Mesenchymal stem cell (in vitro differentiated cells and primary cell): ENCODE measurements around the gene CDC23.
A peak's percentile ranks its signal among the peaks of the same experiment; 100 is the strongest.

Experiments used
- DNase-seq: peaks from one replicate; pipeline ENCODE4 v3.0.0-alpha.2; 2013
- H2AFZ ChIP-seq: one replicate; pipeline ENCODE4 v1.6.1; 2013; ENCODE audit warnings: low read depth, mild to moderate bottlenecking, control low read depth, inconsistent platforms, low read length, moderate library complexity
- H2AK5ac ChIP-seq: 2 replicates; pipeline ENCODE4 v1.6.1; 2013; ENCODE audit warnings: low read length, moderate library complexity, mild to moderate bottlenecking, inconsistent platforms; ENCODE audit not compliant: severe bottlenecking
- H2BK120ac ChIP-seq: one replicate; pipeline ENCODE4 v1.6.1; 2013; ENCODE audit warnings: low read depth, mild to moderate bottlenecking, inconsistent platforms, low read length, moderate library complexity
- H2BK12ac ChIP-seq, 2 experiments: one replicate each; pipeline ENCODE4 v1.6.1; 2013; ENCODE audit warnings: inconsistent platforms in 2 of 2, low read length in 2 of 2, mild to moderate bottlenecking in 2 of 2, moderate library complexity in 2 of 2, control low read depth in 1 of 2
- H2BK15ac ChIP-seq: one replicate; pipeline ENCODE4 v1.6.1; 2013; ENCODE audit warnings: mild to moderate bottlenecking, low read depth, inconsistent platforms; ENCODE audit not compliant: poor library complexity, severe bottlenecking
- H2BK5ac ChIP-seq: 2 replicates; pipeline ENCODE4 v1.6.1; 2013; ENCODE audit warnings: low read depth, mild to moderate bottlenecking, low read length, control low read depth, inconsistent platforms; ENCODE audit not compliant: poor library complexity, severe bottlenecking
- H3K14ac ChIP-seq, 2 experiments: one replicate each; pipeline ENCODE4 v1.6.1; 2013; ENCODE audit warnings: inconsistent platforms in 2 of 2, low read length in 2 of 2, control low read depth in 1 of 2, mild to moderate bottlenecking in 1 of 2, moderate library complexity in 1 of 2
- H3K18ac ChIP-seq, 2 experiments: one replicate each; pipeline ENCODE4 v1.6.1; 2013; ENCODE audit warnings: inconsistent platforms in 2 of 2, low read length in 2 of 2, control low read depth in 1 of 2, low read depth in 1 of 2, mild to moderate bottlenecking in 1 of 2
- H3K23ac ChIP-seq, 2 experiments: one replicate each; pipeline ENCODE4 v1.6.1; 2013; ENCODE audit warnings: inconsistent platforms in 2 of 2, low read length in 2 of 2, mild to moderate bottlenecking in 2 of 2, moderate library complexity in 2 of 2, control low read depth in 1 of 2
- H3K27ac ChIP-seq: 2 replicates; pipeline ENCODE4 v1.5.1; 2013; ENCODE audit warnings: mild to moderate bottlenecking, moderate library complexity, low read length, control low read depth, inconsistent platforms; ENCODE audit not compliant: poor library complexity, severe bottlenecking
- H3K27me3 ChIP-seq, 2 experiments: 2 replicates each; pipeline versions ENCODE4 v1.6.1 to v1.7.0; 2013; ENCODE audit warnings: low read length in 2 of 2, mild to moderate bottlenecking in 2 of 2, moderate library complexity in 2 of 2, control low read depth in 1 of 2, inconsistent platforms in 1 of 2; ENCODE audit not compliant: control insufficient read depth in 1 of 2, insufficient read depth in 1 of 2
- H3K36me3 ChIP-seq, 2 experiments: 2 replicates each; pipeline versions ENCODE4 v1.6.1 to v1.7.0; 2013; ENCODE audit warnings: low read length in 2 of 2, control low read depth in 1 of 2, inconsistent platforms in 1 of 2, low read depth in 1 of 2, mild to moderate bottlenecking in 1 of 2; ENCODE audit not compliant: insufficient read depth in 2 of 2, control insufficient read depth in 1 of 2
- H3K4ac ChIP-seq, 2 experiments: one replicate each; pipeline ENCODE4 v1.6.1; 2013; ENCODE audit warnings: inconsistent platforms in 2 of 2, low read length in 2 of 2, mild to moderate bottlenecking in 2 of 2, moderate library complexity in 2 of 2, control low read depth in 1 of 2, low read depth in 1 of 2
- H3K4me1 ChIP-seq: 2 replicates; pipeline ENCODE4 v1.6.1; 2013; ENCODE audit warnings: low read depth, low read length, control low read depth; ENCODE audit not compliant: control insufficient read depth, insufficient read depth
- H3K4me2 ChIP-seq: 2 replicates; pipeline ENCODE4 v1.6.1; 2013; ENCODE audit warnings: low read length, mild to moderate bottlenecking, inconsistent platforms; ENCODE audit not compliant: poor library complexity, severe bottlenecking
- H3K4me3 ChIP-seq, 2 experiments: 2 replicates each; pipeline versions ENCODE4 v1.5.1 to v1.7.0; 2013; ENCODE audit warnings: low read length in 2 of 2, mild to moderate bottlenecking in 2 of 2, control low read depth in 1 of 2, low read depth in 1 of 2; ENCODE audit not compliant: insufficient read depth in 1 of 2
- H3K79me1 ChIP-seq: replicated peaks from 2 replicates; pipeline ENCODE4 v1.6.1; 2013; ENCODE audit warnings: mild to moderate bottlenecking, control low read depth, low read length, inconsistent platforms; ENCODE audit not compliant: poor library complexity, severe bottlenecking
- H3K9ac ChIP-seq: 2 replicates; pipeline ENCODE4 v1.7.0; 2013; ENCODE audit warnings: mild to moderate bottlenecking, low read length, moderate library complexity
- H3K9me3 ChIP-seq: 2 replicates; pipeline ENCODE4 v1.7.0; 2013; ENCODE audit warnings: mild to moderate bottlenecking, low read length; ENCODE audit not compliant: control insufficient read depth
- H4K8ac ChIP-seq: one replicate; pipeline ENCODE4 v1.6.1; 2013; ENCODE audit warnings: inconsistent platforms, mild to moderate bottlenecking, low read length, moderate library complexity
- H4K91ac ChIP-seq: one replicate; pipeline ENCODE4 v1.6.1; 2013; ENCODE audit warnings: mild to moderate bottlenecking, low read length, inconsistent platforms
- WGBS: methylation state at CpG from one replicate; pipeline ENCODE4 v1.1.7; 2013; ENCODE audit warnings: mixed read lengths; 5-methylcytosine and 5-hydroxymethylcytosine counted together

CDC23 gene

GRCh38 chr5:138230261-138230660, 17.1 kb upstream of the CDC23 start:
- Histone ChIP-seq H3K14ac (no peak overlapping the region), H3K9me3 (peaks cover 19% of the 10 kb centered on the region), H3K79me1 (no peaks in the 10 kb centered on the region), H3K18ac (no peak overlapping the region), H2BK12ac (no peak overlapping the region), H3K4me1 (no peaks in the 10 kb centered on the region), H3K27ac (no peak overlapping the region), H2AK5ac (no peak overlapping the region), H3K23ac (no peak overlapping the region), H4K91ac (no peak overlapping the region), H2BK120ac (no peak overlapping the region), H3K4ac (no peak overlapping the region), H3K4me3 (no peak overlapping the region), H3K9ac (no peak overlapping the region), H4K8ac (no peak overlapping the region), H2BK15ac (no peak overlapping the region), H2BK5ac (no peak overlapping the region), H3K27me3 (peaks cover 0 to 47% of the 10 kb centered on the region in 2 experiments), H2AFZ (no peak overlapping the region), H3K36me3 (no peaks in the 10 kb centered on the region), H3K4me2 (no peak overlapping the region)
- DNase-seq: peak; percentile 30

GRCh38 chr5:138229387-138229786, 16.3 kb upstream of the CDC23 start:
- H3K36me3 ChIP-seq: no peaks in the 10 kb centered on the region
- H3K9me3 ChIP-seq: peaks cover 19% of the 10 kb centered on the region
- DNase-seq: no peak
- H3K9ac ChIP-seq: no peak overlapping the region
- no peak overlapping the region for H3K27ac ChIP-seq
- 92% methylated on average over 6 of the region's 6 CpGs for WGBS
- no peak overlapping the region for H4K91ac ChIP-seq
- H3K27me3 ChIP-seq: peaks cover 0 to 39% of the 10 kb centered on the region in 2 experiments
- no peak overlapping the region for H2BK12ac ChIP-seq
- no peak overlapping the region for H2BK120ac ChIP-seq
- no peak overlapping the region for H3K4ac ChIP-seq
- H2BK5ac ChIP-seq: no peak overlapping the region
- H3K18ac ChIP-seq: no peak overlapping the region
- H3K4me2 ChIP-seq: no peak overlapping the region
- H2AFZ ChIP-seq: no peak overlapping the region
- no peaks in the 10 kb centered on the region for H3K79me1 ChIP-seq
- H3K4me3 ChIP-seq: no peak overlapping the region
- H3K23ac ChIP-seq: no peak overlapping the region
- H2AK5ac ChIP-seq: no peak overlapping the region
- no peak overlapping the region for H4K8ac ChIP-seq
- H3K4me1 ChIP-seq: no peaks in the 10 kb centered on the region
- no peak overlapping the region for H2BK15ac ChIP-seq
- H3K14ac ChIP-seq: no peak overlapping the region

GRCh38 chr5:138226910-138227309, 13.8 kb upstream of the CDC23 start:
- no peak overlapping the region for H4K91ac ChIP-seq
- no peaks in the 10 kb centered on the region for H3K79me1 ChIP-seq
- peaks cover 0 to 23% of the 10 kb centered on the region in 2 experiments for H3K27me3 ChIP-seq
- H3K27ac ChIP-seq: no peak overlapping the region
- no peak overlapping the region for H2BK120ac ChIP-seq
- no peak overlapping the region for H3K18ac ChIP-seq
- H3K4me2 ChIP-seq: no peak overlapping the region
- no peak overlapping the region for H2AK5ac ChIP-seq
- no peak overlapping the region for H2BK15ac ChIP-seq
- H3K4me1 ChIP-seq: no peaks in the 10 kb centered on the region
- H4K8ac ChIP-seq: no peak overlapping the region
- no peak overlapping the region for H3K14ac ChIP-seq
- no peak overlapping the region for H3K23ac ChIP-seq
- H3K36me3 ChIP-seq: no peaks in the 10 kb centered on the region
- H3K9ac ChIP-seq: no peak overlapping the region
- no peak overlapping the region for H2BK12ac ChIP-seq
- no peak for DNase-seq
- no peak overlapping the region for H3K4ac ChIP-seq
- H2BK5ac ChIP-seq: no peak overlapping the region
- H3K4me3 ChIP-seq: no peak overlapping the region
- H2AFZ ChIP-seq: no peak overlapping the region
- peaks cover 19% of the 10 kb centered on the region for H3K9me3 ChIP-seq

GRCh38 chr5:138224712-138225111, 11.6 kb upstream of the CDC23 start:
- Histone ChIP-seq H2AK5ac (no peak overlapping the region), H2AFZ (no peak overlapping the region), H3K27me3 (peaks cover 0 to 24% of the 10 kb centered on the region in 2 experiments), H3K9me3 (peaks cover 19% of the 10 kb centered on the region), H3K4ac (no peak overlapping the region), H3K14ac (no peak overlapping the region), H3K79me1 (no peaks in the 10 kb centered on the region), H2BK5ac (no peak overlapping the region), H4K91ac (no peak overlapping the region), H3K27ac (no peak overlapping the region), H3K4me2 (no peak overlapping the region), H3K9ac (no peak overlapping the region), H3K18ac (no peak overlapping the region), H3K4me1 (no peaks in the 10 kb centered on the region), H3K4me3 (no peak overlapping the region), H2BK120ac (no peak overlapping the region), H3K36me3 (no peaks in the 10 kb centered on the region), H4K8ac (no peak overlapping the region), H2BK15ac (no peak overlapping the region), H3K23ac (no peak overlapping the region), H2BK12ac (no peak overlapping the region)
- DNase-seq: no peak
- WGBS: 91% methylated on average over 6 of the region's 6 CpGs
